GM10248 (cell line): ENCODE data around the gene MRGPRX4.
A peak's percentile ranks its signal among the peaks of the same experiment; 100 is the strongest.
"Not testable (repeated sequence)": the region's sequence is repeated elsewhere in the genome, so short reads cannot be mapped to it uniquely, and the experiment has no call there.

Experiments
- CTCF ChIA-PET: fragments of 300-600 bp; sonication (Branson Sonifier 250); formaldehyde crosslinking; extraction: SDS; loops from one replicate; lab custom pipeline; 2021; ENCODE audit warnings: antibody characterized with exemption; lab: Yijun Ruan, JAX
- POLR2A ChIA-PET: fragments of 350-650 bp; sonication (Branson Sonifier 250); formaldehyde crosslinking; extraction: SDS; loops from one replicate; lab custom pipeline; 2020; ENCODE audit warnings: antibody characterized with exemption; lab: Yijun Ruan, JAX
- DNase-seq: peaks from one replicate; pipeline ENCODE4 v3.0.0; 2012; ENCODE audit errors: extremely low spot score
- TF ChIP-seq, protein P1 (sequence below): IDR thresholded peaks from 2 replicates; pipeline ENCODE4 v1.5.1; 2012; ENCODE audit warnings: mild to moderate bottlenecking, low read depth; ENCODE audit errors: extremely low read depth, missing control alignments, control extremely low read depth

MRGPRX4 gene

GRCh38 chr11:18188796-18189195 is 16.2 kb downstream of the MRGPRX4 start:
- DNase-seq: no peak
- ChIA-PET POLR2A (no interaction called here), CTCF (interaction anchor here (1.9 to 2.1 kb wide), 2 partner anchors 15 to 73 kb away, joined by 8 to 11 read pairs; no protein-coding TSS in a partner anchor)
- TF ChIP-seq, protein P1, sequence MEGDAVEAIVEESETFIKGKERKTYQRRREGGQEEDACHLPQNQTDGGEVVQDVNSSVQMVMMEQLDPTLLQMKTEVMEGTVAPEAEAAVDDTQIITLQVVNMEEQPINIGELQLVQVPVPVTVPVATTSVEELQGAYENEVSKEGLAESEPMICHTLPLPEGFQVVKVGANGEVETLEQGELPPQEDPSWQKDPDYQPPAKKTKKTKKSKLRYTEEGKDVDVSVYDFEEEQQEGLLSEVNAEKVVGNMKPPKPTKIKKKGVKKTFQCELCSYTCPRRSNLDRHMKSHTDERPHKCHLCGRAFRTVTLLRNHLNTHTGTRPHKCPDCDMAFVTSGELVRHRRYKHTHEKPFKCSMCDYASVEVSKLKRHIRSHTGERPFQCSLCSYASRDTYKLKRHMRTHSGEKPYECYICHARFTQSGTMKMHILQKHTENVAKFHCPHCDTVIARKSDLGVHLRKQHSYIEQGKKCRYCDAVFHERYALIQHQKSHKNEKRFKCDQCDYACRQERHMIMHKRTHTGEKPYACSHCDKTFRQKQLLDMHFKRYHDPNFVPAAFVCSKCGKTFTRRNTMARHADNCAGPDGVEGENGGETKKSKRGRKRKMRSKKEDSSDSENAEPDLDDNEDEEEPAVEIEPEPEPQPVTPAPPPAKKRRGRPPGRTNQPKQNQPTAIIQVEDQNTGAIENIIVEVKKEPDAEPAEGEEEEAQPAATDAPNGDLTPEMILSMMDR: no peak

DNA sequence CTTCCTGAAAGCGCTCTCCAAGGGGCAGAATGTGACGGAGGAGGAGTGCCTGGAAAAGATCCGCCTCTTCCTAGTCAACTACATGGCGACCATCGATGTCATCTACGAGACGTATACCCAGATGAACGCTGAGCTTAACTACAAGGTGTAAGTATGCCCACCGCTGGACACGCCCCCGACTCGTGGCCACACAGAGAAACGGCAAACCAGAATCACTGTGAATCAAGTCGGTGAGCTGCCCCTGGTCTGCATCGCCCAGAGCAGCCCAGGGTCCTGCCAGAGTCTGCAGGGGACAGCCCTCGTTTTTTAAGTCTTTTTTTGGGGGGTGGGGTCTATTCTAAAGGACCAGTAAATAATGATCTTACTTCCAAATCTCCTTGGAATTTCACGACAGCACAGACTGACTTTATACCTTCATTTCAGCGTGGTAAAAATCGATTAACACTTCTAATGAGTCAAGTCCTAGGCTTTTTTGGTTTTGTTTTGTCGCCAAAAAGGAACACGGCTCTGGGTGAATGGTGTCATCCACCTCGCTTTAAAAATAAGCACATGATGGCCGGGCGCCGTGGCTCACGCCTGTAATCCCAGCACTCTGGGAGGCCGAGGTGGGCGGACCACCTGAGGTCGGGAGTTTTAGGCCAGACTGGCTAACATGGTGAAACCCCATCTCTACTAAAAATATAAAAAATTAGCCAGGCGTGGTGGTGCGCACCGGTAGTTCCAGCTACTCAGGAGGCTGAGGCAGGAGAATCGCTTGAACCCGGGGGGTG is 17.0 kb downstream of the MRGPRX4 start:
- not testable (repeated sequence) for DNase-seq
- CTCF ChIA-PET: interaction anchor here (1.3 to 3.2 kb wide), 2 partner anchors 14 to 18 kb away, joined by 4 to 11 read pairs; no protein-coding TSS in a partner anchor
- POLR2A ChIA-PET: interaction anchor here (0.7 kb wide), 1 partner anchor 609 kb away, joined by 5 read pairs; no protein-coding TSS in a partner anchor

DNA sequence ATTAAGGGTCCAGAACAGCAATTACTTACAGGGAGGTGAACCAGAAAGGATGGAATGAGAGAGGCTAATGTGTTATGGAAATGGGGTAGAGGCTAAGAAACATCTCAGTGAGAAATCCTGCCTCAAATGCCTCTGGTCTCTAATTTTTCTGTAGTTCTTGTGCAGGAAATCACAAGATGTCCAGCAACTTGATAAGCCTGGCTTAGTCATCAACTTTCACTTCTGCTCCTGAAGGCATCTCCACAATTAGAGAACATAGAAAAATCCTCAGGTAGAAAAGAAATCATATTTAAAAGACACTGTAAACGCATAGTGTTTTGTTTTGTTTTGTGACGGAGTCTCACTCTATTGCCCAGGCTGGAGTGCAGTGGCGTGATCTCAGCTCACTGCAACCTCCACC is 18.7 kb downstream of the MRGPRX4 start:
- CTCF ChIA-PET: interaction anchor here (1.3 to 3.2 kb wide), 3 partner anchors 12 to 76 kb away, joined by 4 to 11 read pairs (median 6); no protein-coding TSS in a partner anchor
- TF ChIP-seq, protein P1: no peak
- POLR2A ChIA-PET: no interaction called here
- no peak for DNase-seq

DNA sequence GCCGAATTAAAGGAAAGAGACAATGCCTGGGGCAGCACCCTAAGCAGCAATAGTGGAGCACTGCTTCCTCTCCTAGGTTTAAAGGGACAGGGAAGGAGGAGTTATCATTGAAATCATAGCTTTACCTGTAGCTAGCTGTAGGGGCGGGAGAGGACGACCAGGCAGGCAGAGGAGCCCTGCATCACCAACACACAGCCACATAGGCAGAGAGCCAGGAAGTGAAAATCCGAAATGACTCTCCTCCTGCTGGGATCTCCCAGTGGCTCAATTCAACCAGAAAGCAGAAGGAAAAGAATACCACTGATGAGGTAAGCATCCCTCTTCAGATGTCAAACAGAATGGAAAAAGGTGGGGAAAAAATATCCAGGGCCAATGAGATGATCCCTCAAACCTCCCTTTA is 20.4 kb downstream of the MRGPRX4 start:
- CTCF ChIA-PET: interaction anchor here (3.2 kb wide), 1 partner anchor 11 kb away, joined by 11 read pairs; no protein-coding TSS in a partner anchor
- DNase-seq: peak; percentile 34
- TF ChIP-seq, protein P1: no peak
- POLR2A ChIA-PET: no interaction called here

DNA sequence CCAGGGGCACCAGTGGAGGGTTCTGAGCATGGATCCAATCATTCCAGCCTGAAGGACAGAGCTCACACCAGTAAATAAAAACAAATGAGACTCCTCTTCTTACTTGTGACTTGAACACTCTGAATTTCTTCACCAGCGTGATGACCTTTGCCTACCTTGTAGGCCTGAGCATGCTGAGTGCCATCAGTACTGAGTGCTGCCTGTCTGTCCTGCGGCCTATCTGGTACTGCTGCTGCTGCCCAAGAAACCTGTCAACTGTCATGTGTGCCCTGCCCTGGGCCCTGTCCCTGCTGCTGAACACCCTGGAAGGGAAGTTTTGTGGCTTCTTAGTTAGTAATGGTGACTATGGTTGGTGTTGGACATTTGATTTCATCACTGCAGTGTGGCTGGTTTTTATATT is 23.9 kb downstream of the MRGPRX4 start:
- POLR2A ChIA-PET: no interaction called here
- DNase-seq: no peak
- CTCF ChIA-PET: no interaction called here
- TF ChIP-seq, protein P1: no peak

GRCh38 chr11:18197738-18198137 is 25.1 kb downstream of the MRGPRX4 start:
- DNase-seq, POLR2A ChIA-PET, CTCF ChIA-PET: not testable (repeated sequence)

DNA sequence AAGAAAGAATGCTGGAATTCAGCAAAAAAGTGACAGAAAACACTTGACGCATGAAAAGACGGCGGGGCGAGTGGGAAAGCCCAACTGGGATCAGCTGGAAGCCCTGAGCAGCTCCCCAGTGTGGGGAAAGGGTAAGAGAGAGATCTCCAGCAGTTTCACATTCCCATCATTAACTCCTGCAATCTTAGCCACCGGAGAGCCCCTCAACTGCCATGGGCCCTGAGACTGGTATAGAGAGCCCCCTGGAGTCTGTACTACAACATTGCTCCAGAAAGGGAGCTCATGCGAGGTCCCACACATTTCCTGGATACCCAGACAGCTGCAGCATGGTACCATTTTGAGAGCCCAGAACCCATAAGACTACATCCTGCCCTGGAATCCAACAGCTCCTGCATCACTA is 31.1 kb downstream of the MRGPRX4 start:
- CTCF ChIA-PET: interaction anchor here (0.6 to 4.2 kb wide), 28 partner anchors 8 to 1189 kb away, joined by 3 to 56 read pairs (median 4); no protein-coding TSS in a partner anchor
- TF ChIP-seq, protein P1: peak; percentile 31
- POLR2A ChIA-PET: no interaction called here

More for the DNA sequence above, 31.1 kb downstream of the MRGPRX4 start:
- peak; percentile 64 for DNase-seq
